ENCODE data around the gene COL11A1.
"Not testable (repeated sequence)": the region's sequence is repeated elsewhere in the genome, so short reads cannot be mapped to it uniquely, and the experiment has no call there.

COL11A1 gene

DNA sequence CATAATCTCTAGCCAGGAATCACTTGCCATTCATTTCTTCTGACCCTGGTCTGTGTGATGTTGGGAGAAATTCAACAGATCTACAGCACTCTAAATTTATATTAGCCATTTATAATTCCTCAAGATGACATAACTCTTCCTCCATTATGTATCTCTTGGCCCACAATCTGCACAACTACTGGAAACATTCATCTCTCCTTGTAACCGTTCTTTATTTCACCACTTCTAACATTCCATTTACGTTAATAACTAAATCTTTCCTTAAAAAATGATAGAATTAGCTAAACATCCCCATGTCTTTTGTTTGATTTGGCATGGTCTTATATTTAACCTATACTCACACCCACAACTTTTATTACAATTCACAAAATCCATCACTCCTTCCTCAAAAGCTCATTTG is 166.0 kb downstream of the COL11A1 start:
- Histone ChIP-seq H3K27ac (no peak overlapping the region), H3K4me1 (no peaks in the 10 kb centered on the region), H3K36me3 (no peaks in the 10 kb centered on the region), H3K9me3 (no peaks in the 10 kb centered on the region), H3K4me3 (no peak overlapping the region), H3K27me3 (no peaks in the 10 kb centered on the region)
- no peak for TF ChIP-seq CTCF (IDR thresholded peaks at IDR 0.05)
- DNase-seq = no peak
- intact Hi-C loops (cut with DNase I; ENCODE audit: low total_unique reads) = no loop called here

GRCh38 chr1:102941366-102941947 is 166.9 kb downstream of the COL11A1 start:
- H3K27ac ChIP-seq = no peak overlapping the region
- no peak for TF ChIP-seq CTCF (IDR thresholded peaks at IDR 0.05)

GRCh38 chr1:102937401-102937800 is 170.9 kb downstream of the COL11A1 start:
- TF ChIP-seq CTCF (IDR thresholded peaks at IDR 0.05) = no peak
- Histone ChIP-seq H3K27ac (no peak overlapping the region), H3K4me3 (no peak overlapping the region), H3K27me3 (no peaks in the 10 kb centered on the region), H3K36me3 (no peaks in the 10 kb centered on the region), H3K4me1 (no peaks in the 10 kb centered on the region), H3K9me3 (no peaks in the 10 kb centered on the region)
- DNase-seq = no peak
- intact Hi-C loops (cut with DNase I; ENCODE audit: low total_unique reads) = no loop called here

More at GRCh38 chr1:102941366-102941947, 166.9 kb downstream of the COL11A1 start:
- no peak for DNase-seq
- Histone ChIP-seq H3K36me3 (no peaks in the 10 kb centered on the region), H3K9me3 (no peaks in the 10 kb centered on the region), H3K4me1 (no peaks in the 10 kb centered on the region), H3K4me3 (no peak overlapping the region), H3K27me3 (no peaks in the 10 kb centered on the region)
- intact Hi-C loops (cut with DNase I; ENCODE audit: low total_unique reads) = no loop called here

DNA sequence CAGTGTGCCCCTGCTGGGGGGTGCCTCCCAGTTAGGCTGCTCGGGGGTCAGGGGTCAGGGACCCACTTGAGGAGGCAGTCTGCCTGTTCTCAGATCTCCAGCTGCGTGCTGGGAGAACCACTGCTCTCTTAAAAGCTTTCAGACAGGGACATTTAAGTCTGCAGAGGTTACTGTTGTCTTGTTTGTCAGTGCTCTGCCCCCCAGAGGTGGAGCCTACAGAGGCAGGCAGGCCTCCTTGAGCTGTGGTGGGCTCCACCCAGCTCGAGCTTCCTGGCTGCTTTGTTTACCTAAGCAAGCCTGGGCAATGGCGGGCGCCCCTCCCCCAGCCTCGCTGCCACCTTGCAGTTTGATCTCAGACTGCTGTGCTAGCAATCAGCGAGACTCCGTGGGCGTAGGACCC is 175.0 kb downstream of the COL11A1 start:
- H3K4me3 ChIP-seq; H3K27ac ChIP-seq; H3K9me3 ChIP-seq; DNase-seq; H3K27me3 ChIP-seq; H3K4me1 ChIP-seq; H3K36me3 ChIP-seq; intact Hi-C loops (cut with DNase I; ENCODE audit: low total_unique reads): not testable (repeated sequence)

- H3K27me3 ChIP-seq = no peaks in the 10 kb centered on the region
- H3K27ac ChIP-seq = no peak overlapping the region
- intact Hi-C loops (cut with DNase I; ENCODE audit: low total_unique reads) = no loop called here
- H3K4me3 ChIP-seq = no peak overlapping the region
- H3K36me3 ChIP-seq = no peaks in the 10 kb centered on the region
- no peak for DNase-seq
- no peaks in the 10 kb centered on the region for H3K4me1 ChIP-seq
- TF ChIP-seq CTCF (IDR thresholded peaks at IDR 0.05) = no peak
- no peaks in the 10 kb centered on the region for H3K9me3 ChIP-seq
These were observed 188.7 kb downstream of the COL11A1 start for GRCh38 chr1:102919659-102920058.

GRCh38 chr1:102901996-102902395 is 206.3 kb downstream of the COL11A1 start:
- Histone ChIP-seq H3K36me3 (no peaks in the 10 kb centered on the region), H3K27me3 (no peaks in the 10 kb centered on the region), H3K4me1 (peaks cover 0 to 11% (median 0%) of the 10 kb centered on the region in 4 donors), H3K9me3 (no peaks in the 10 kb centered on the region), H3K27ac (no peak overlapping the region), H3K4me3 (no peak overlapping the region)
- intact Hi-C loops (cut with DNase I; ENCODE audit: low total_unique reads) = no loop called here
- TF ChIP-seq CTCF (IDR thresholded peaks at IDR 0.05) = no peak
- no peak for DNase-seq

Measured in tibial artery (tissue), 4 donors.